KG1 (cell line): ENCODE data around the gene FBH1.
"Not testable (repeated sequence)": the region's sequence is repeated elsewhere in the genome, so short reads cannot be mapped to it uniquely, and the experiment has no call there.

ENCODE experiments used
- DNase-seq: peaks from one replicate; lab custom pipeline; 2025; lab: John Stamatoyannopoulos, UW

Gene FBH1

DNA sequence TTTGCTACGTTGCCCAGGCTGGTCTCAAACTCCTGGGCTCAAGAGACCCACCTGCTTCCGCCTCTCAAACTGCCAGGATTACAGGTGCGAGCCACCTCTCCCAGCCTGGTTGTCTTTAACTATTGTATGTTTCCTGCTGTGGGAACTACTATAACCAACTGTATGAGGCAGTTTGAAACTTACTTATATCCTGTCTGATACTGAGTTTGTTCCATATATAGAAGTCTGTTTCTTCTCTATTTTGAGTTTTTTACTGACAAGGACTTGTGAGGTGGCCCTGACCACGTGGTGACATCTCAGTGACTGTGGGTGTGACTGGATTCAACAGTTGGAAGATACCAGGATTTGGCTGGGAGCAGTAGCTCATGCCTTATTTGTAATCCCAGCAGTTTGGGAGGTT lies 14.2 kb downstream of the FBH1 start:
- no peak for DNase-seq

DNA sequence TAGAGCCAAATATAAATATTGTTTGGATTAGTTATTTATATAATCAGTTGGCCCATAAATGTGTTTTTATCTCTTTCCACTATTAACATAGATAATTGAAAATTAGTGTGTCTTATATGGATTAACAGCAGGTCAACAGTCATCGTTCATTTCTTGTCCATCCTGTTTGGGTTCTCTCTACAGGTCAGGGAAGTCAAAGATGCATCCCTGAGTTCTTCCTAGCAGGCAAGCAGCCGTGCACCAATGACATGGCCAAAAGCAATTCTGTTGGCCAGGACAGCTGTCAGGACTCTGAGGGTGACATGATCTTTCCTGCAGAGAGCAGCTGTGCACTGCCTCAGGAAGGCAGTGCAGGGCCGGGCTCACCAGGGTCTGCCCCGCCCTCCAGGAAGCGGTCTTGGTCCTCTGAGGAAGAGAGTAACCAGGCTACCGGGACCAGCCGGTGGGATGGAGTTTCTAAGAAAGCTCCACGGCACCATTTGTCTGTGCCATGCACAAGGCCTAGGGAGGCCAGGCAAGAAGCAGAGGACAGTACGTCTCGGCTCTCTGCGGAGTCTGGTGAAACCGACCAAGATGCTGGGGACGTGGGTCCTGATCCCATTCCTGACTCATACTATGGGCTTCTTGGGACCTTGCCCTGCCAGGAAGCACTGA lies 15.9 kb downstream of the FBH1 start:
- no peak for DNase-seq

DNA sequence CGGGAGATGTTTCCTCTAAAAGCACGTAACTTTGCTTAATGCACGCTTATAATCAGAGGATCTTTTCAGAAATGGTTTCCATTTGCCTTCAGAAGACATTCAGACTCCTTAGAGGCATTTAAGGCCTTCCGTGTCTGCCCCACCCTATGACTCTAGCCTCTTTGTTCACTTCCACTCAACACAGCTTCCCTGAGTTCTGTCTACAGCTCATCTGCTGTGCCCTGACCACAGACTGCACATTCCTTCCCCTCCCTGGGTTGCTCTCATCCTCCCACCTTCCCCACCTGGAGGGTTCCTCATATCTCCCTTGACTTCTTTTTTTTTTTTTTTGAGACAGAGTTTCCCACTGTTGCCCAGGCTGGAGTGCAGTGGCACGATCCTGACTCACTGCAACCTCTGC lies 16.6 kb downstream of the FBH1 start:
- DNase-seq: no peak

DNA sequence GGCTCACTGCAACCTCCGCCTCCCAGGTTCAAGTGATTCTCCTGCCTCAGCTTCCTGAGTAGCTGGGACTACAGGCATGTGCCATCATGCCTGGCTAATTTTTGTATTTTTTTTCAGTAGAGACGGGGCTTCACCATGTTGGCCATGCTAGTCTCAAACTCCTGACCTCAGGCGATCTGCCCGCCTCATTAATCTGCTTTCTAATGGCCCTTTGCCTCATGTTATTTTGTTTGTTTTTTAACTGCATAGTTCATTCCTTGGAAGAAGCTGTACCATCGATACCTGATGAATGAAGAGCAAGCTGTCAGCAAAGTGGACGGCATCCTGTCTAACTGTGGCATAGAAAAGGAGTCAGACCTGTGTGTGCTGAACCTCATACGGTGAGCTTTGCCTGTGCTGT lies 18.6 kb downstream of the FBH1 start:
- DNase-seq: not testable (repeated sequence)

DNA sequence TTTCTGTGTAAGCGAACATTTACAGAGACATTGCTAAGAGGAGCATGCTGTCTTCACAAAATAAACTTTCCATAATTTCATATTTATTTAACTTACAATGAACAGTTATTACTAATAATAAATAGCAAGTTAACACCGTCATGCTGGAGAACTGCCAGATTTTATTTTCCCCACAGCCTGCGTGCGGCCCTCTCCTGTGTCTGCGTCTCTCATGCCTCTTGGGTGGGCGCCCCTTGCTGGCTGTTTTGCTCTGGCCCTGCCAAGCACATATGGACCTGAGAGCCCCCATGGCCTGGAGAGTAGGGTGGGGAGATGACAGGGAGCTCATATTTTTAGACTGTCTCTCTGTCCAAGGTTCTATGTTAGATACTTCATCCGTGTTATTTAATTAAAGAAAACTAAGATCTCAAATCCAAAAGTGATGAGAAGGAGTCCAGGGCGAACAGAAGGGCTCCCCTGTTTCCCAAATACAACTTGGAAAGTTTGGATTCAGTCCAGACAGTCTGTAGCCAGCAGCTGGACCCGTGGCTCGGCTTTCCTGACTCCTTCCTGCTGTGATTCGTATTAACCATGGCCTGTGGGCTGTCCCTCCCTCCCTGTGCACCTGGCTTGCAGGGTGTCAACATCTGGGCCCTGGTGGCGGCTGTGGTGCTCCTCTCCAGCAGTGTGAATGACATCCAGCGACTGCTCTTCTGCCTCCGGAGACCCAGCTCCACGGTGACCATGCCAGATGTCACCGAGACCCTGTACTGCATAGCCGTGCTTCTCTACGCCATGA lies 20.5 kb downstream of the FBH1 start:
- DNase-seq: no peak

DNA sequence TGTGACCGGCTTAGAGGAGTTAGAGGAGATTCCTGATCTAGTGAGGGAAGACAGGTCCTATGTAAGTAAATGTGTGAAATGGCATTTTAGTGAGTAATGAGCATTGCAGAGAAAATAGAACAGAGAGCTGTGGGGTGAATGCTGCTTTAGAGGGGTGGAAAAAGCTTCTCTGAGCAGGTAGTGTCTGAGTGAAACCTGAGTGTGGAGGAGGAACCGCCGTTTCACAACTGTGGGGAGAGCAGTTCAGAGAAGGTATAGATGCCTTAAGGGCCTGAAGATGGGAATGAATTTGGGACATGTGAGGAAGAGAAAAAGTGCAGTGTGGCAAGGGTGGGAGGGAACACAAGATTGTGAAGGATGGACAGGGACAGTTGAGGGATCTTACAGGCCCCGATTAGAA lies 21.6 kb downstream of the FBH1 start:
- DNase-seq: no peak

DNA sequence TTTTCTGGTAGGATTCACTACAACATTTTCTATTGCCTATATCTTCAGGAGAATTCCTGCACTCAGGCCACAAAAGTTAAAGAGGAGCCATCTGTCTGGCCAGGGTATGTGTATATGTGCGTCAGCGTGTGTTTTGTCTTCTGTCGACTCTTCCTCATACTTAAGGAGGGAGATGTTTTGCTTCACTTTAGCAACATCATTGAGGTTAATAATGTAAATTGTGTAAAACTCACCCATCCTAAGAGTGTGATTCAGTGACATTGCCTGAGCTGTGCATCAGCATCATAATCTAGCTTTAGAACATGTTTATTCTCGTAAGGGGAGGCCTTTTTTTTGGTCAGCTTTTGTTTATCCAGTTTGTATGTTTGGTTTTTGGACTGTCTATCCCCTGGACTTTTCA lies 23.7 kb downstream of the FBH1 start:
- no peak for DNase-seq

DNA sequence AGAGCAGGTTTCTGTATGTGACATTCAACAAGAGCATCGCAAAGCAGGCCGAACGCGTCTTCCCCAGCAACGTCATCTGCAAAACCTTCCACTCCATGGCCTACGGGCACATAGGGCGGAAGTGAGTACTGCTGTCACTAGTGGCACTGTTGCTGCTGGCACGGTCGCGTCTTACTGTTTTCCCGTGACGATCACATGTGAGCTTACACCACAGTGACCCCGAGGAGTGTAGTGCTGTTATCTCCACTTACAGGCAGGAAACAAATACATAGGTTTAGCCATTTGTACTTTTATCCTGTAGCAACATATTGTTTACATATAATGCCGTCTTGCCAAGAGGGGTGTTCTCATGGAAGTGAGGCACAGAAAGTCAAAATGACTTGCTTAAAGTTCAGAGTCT lies 25.4 kb downstream of the FBH1 start:
- DNase-seq: no peak

DNA sequence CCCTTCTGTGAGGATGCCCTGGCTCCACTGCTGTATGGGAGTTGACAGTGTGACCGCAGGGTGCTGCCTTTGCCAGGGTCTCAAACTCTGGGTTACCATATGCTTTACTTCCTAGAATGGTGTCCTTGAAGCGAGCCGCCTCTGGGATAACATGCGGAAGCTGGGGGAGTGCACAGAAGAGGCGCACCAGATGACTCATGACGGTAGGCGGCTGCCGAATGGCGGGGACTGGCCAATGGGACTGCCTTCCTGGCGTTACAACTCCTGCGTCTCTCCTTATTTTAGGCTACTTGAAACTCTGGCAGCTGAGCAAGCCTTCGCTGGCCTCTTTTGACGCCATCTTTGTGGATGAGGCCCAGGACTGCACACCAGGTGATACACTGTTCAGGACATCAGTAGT lies 27.3 kb downstream of the FBH1 start:
- DNase-seq: no peak

DNA sequence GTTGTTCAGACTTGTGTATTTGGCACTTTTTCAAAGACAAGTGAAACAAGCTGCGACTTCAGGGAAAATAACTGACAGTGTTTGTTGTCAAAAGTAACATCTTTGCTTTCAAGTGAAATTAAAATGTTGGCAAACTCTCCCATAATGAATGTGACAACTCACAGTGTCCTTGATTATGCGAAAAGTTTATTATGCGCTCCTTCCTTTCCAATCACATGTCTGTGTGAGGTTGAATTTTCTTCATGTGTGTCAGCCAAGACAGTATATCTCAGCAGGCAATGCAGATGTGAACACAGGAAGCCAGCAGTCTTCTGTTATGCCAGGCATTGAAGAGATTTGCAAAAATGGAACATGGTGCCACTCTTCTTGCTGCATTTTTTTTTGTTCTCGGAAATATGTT lies 28.7 kb downstream of the FBH1 start:
- DNase-seq: no peak

DNA sequence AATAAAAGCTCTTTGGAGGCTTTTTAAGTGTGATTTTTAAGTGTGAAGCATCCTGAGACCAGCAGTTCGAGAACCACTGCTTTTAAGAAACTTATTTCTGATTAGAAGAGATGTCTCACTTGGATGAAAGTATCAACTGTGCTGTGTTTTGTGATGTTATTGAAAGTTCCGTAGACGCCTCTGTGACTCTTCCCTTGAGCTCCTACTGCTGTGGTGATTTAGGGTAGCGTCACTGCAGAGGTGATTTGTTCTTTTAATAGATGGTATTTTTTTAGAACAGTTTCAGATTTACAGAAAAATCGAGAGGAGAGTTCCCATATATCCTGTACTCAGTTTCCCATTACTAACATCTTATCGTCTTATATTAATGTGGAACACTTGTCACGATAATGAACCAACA lies 29.5 kb downstream of the FBH1 start:
- no peak for DNase-seq

DNA sequence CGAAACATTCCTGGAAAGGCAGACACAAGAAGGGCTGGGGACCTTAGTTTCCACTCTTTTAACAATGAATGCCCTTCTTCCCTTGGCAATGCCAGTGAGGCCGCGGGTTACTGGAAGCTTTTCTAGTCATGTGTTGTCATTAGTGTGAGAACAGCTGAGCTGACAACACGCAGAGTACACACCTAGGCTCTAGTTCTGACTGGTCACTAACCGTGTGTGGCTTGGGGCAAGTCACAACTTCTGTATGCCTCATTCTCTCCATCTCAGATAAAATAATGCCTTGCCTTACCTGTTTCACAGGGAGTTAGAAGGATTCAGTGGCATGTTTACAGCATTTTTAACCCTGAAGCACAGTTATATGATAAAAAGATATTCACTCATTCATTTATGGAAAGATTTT lies 31.7 kb downstream of the FBH1 start:
- no peak for DNase-seq

DNA sequence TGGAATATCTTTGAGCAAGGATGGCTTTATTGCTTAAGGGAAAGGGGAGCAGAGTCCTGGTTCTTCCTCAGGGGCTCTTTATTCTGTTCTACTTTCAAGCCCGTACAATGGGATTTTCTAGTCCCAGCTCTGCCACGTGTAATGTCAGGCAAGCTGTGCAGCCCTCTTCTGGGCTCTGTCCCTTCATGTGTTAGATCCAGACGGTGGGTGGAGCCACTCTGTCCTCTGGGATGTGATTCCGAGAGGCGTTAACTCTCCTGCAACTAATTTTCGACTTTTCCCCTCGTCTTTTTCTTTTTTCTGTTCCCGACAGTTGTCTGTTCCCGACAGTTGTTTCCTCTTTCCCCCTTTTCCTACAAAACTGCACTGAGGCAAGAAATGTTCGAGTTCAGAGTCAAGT lies 34.8 kb downstream of the FBH1 start:
- no peak for DNase-seq

DNA sequence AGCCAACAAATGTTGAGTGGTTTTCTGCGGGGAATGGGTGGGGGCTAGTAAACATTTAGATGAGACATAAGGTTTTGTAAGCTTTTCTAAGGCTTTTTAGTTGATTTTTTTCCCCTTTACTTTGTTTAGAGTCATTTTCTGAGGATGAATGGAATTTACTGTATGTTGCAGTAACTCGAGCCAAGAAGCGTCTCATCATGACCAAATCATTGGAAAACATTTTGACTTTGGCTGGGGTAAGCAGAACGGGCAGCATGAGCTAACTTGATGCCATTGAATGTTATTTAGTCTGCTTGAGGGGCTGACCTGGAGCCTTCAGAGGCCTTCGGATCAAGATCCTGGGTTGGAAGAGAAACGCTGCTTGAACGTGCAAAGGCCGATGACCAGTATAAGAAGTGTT lies 37.3 kb downstream of the FBH1 start:
- DNase-seq: no peak

DNA sequence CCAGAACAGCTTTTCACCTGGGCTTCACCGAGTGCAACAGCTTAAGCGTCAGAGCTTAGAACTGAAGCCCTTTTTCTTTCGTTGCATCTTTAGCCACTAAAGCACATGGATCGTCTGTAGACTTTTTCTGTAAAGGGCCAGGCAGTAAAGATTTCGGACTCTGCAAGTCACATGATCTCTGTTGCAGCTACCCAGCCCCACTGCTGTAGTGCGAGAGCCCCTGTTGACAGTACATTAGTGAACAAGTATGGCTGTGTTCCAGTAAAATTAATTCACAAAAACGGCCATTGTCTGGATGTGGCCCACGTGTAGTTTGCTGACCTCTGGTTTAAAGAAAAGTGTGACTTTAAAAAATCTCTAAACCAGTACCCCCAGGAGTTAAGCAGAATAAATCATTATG lies 39.4 kb downstream of the FBH1 start:
- no peak for DNase-seq

DNA sequence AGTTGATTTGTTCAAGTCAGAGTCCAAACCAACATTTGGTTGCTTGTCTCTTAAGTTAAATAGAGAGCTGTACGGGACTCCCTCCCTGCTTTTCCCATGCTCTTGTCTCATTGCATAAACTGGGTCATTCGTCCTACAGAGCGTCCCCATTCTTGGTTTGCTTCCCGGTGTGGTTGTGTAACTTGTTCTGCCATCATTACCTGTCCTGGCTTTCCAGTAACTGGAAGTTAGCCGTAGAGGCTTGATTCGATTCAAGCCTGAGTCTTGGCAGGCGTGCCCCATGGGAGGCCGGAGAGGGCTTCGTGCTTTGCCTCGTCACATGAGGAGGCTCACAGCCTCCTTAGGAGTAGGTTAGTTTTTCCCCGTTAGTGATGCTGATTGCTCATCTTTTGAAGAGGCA lies 40.2 kb downstream of the FBH1 start:
- no peak for DNase-seq

DNA sequence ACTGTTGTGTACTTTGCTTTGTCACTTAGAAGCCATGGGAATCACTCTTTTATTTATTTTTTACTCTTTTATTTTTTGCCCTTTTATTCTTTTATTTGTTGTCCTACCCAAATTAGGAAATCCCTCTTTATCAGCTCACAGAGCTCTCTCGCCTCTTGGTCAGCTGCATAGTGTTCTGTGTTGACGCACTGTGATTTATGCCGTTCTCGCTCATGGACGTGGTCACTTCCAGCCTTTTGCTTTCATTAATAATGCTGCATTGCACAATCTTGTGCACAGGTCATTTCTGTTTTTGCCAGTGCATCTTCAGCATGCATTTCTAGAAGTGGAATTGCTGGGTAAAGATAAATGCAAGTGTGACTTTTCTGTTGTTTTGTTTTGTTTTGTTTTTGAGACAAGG lies 42.3 kb downstream of the FBH1 start:
- DNase-seq: no peak

DNA sequence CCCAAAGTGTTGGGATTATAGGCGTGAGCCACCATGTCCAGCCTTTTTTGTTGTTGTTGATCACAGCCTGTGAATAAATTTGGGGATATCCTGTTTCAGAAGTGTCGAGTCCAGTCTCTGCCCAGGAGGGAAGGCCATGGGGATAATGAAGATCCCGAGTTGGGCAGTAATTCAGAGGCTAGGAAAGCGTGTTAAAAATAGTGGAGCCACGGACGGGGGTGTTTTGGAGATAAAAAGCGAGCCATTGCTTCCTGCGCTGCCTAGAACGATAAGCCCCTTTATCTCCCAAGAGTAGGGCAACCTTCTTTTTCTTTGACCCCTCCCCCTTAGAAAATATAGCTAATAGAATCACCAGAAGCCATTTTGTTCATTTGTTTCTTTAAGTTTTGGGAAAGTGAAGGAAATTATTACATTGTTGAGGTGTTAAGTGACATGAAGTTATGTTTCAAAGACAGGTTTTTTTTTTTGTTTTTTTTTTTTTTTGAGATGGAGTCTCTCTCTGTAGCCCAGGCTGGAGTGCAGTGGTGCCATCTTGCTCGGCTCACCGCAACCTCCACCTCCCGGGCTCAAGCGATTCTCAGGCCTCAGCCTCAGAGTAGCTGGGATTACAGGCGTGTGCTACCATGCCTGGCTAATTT lies 44.0 kb downstream of the FBH1 start:
- DNase-seq: no peak

DNA sequence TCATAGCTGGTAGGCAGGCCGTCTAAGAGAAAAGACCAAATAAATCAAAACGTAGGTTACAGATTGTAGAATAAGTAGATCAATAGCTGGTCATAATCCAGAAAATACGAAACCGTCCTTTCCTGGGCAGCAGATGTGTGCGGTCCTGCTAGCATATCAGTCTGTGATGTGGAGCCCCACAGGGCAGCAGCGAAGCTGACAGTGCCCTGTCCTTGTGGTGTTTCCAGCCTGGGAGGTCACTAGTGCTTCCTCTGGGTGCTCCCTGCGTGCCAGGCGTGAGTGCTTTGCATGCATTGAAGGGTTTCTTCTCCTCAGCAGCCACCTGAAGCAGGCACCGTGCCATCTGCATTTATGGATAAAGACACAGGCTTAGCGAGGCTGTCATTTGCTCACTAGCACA lies 45.6 kb downstream of the FBH1 start:
- no peak for DNase-seq

DNA sequence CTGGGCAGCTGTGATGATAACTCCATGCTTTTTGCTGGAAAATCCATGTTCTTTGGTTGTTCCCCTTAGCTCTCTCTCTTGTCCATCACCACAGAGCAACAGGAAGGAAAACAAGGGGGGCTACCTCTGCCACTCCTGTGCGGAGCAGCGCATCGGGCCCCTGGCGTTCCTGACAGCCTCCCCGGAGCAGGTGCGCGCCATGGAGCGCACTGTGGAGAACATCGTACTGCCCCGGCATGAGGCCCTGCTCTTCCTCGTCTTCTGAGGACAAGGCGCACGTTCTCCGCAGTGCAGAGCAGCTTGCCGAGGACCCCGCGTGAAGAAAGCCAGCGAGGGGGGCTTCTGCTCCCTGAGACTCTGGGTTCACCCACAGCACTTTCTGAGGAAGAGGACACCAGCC lies 47.0 kb downstream of the FBH1 start:
- no peak for DNase-seq

DNA sequence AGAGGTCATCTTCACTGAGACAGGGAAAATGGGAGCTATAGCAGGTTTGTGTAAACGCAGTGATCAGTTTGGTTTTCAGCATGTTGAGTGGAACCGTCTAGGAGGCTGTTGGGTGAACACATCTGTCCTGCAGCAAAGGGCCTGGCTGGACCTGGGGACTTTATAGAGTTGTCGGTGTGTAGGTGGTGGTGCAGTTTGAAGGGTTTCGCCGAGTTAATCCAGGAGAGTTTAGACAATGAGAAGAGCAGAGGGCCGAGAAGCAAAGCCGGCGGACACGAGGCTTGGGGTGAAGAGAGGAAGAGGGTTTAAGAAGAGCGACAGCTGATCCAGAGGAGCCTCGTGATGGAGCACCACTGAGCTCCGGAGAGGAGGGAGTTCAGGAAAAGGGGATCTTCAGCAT lies 48.2 kb downstream of the FBH1 start:
- DNase-seq: no peak

DNA sequence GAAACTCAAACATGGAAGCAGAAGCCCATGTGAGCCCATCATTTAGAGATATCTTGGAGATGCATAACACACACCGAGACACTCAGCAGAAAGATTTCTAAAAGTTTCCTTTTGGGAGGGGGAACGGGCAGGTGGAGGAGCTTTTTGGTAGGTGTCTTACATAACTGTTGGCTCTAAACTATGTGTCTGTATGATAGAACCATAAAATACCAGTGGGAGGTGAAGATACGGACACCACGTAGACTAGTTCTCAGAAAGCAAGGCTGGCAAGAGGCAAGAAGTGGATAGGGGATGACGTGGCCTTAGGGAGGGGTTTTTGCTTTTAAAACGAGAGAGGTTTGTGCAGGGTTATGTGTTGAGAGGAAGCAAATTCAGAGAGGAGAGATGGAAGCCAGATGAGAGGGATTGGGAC lies 50.8 kb downstream of the FBH1 start:
- DNase-seq: no peak

DNA sequence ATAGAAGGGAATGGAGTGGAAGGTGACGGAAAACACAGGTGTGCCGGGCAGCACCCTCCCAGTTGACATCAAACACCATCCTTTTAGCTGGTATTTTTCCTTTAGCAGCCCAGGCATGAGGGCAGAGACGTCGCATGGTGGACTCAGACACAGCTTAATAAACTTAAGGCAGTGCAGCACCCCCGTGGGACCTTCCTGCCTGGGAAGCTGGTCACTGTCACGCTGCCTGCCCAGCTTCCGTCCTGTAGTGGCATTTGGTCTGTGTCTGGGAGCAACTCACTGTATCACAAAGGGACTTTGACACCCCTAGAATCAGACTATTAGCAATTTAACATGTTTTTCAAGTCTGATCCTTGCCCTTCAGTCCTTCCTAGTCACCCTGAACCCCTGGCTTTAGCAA lies 51.5 kb downstream of the FBH1 start:
- no peak for DNase-seq

DNA sequence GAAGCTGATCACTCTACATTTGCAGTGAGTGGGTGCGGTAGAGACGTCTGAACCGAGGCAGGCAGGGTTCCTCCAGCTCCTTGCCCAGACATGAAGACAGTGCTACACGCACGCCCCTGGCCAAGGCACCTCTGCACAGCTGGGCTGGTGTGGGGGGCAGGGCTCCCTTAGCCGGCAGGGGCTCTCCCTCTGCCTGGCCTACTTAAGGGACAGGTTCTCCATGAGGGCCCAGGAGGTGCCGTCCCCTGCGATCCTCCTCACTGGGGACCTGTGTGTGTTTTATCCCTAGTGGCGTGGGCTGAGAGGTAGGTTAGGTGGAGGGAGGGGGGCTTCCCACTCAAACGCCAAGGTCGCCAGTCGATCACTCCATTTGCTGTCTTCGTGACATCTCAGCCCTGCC lies 52.0 kb downstream of the FBH1 start:
- DNase-seq: no peak
